ENCODE results near the gene ATP2B3. TPM values are rescaled to one million over a fixed set of nuclear protein-coding genes. Genes with fewer than 3 reads are reported as not detected.

The ATP2B3 gene
- total RNA-seq, 4 donors from 2014 or later, result 0.09 to 3.5 TPM; not detected in 2

DNA sequence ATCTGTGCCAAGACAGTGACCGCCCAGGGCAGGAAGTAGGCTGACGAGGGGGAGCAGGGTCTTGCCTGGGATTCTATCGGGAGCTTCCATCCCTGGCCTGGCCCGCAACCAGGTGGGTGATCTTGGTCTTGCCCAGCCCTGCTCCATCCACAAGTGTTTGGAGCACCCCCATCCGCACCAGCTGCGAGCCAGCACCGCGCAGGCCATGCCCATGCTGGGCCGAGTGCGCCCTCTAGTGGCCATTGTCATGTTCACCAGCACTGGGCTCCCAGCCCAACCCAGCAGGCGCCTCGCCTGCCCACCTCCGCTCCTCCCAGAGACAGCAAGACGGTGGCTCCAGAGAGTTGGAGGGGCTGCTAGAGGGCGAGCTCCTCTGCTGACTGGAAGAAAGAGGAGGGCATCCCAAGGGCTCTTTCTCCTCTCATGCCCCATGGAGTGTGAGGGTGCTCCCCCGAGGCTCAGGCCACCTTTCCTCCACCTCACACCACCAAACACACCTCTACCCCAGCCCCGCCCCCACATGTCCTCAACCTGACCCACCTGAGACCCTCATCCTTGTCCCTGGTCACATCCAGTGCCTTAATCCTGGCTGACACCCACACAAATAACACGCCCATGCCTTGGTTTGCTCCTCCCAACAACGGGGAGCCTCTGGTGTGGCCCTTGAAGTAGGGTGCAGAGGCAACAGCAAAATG, 9.8 kb upstream of the ATP2B3 start:
- Histone ChIP-seq H3K36me3 (no peaks in the 10 kb centered on the region), H3K9me3 (no peaks in the 10 kb centered on the region), H3K4me1 (no peaks in the 10 kb centered on the region), H3K27ac (no peak overlapping the region), H3K4me3 (no peak overlapping the region), H3K27me3 (no peaks in the 10 kb centered on the region)
- intact Hi-C loops (cut with DNase I; ENCODE audit: low total_unique reads), result no loop called here
- peak in 1 of 2 donors; percentile 16 for TF ChIP-seq POLR2A (IDR thresholded peaks at IDR 0.05)
- TF ChIP-seq, protein P1, sequence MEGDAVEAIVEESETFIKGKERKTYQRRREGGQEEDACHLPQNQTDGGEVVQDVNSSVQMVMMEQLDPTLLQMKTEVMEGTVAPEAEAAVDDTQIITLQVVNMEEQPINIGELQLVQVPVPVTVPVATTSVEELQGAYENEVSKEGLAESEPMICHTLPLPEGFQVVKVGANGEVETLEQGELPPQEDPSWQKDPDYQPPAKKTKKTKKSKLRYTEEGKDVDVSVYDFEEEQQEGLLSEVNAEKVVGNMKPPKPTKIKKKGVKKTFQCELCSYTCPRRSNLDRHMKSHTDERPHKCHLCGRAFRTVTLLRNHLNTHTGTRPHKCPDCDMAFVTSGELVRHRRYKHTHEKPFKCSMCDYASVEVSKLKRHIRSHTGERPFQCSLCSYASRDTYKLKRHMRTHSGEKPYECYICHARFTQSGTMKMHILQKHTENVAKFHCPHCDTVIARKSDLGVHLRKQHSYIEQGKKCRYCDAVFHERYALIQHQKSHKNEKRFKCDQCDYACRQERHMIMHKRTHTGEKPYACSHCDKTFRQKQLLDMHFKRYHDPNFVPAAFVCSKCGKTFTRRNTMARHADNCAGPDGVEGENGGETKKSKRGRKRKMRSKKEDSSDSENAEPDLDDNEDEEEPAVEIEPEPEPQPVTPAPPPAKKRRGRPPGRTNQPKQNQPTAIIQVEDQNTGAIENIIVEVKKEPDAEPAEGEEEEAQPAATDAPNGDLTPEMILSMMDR (IDR thresholded peaks at IDR 0.05), result peak; percentile 72 to 86 (median 78)
- peak; percentile 76 to 83 for DNase-seq

DNA sequence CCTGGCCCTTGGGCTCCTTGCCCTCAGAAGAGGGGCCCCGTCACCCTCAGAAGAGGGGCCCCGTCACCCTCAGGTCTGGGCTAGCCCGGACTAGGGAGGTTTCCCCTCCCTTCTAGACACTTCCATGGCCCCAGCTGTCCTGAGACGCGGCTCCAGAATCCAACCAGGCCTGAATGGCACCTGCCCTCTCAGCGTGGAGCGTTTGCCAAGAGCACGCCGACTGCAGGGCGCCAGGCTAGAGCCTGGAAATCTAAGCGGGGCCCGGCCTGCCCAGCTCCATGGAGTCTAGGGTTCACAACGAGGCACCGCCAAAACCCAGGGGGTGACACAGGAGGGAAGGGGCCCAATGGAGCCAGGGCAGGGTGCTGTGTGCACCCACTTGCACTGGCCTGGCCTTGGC, 7.8 kb upstream of the ATP2B3 start:
- no peaks in the 10 kb centered on the region for H3K27me3 ChIP-seq
- no peaks in the 10 kb centered on the region for H3K4me1 ChIP-seq
- no peak for DNase-seq
- no peak overlapping the region for H3K27ac ChIP-seq
- H3K9me3 ChIP-seq, result no peaks in the 10 kb centered on the region
- no peak for TF ChIP-seq POLR2A (IDR thresholded peaks at IDR 0.05)
- intact Hi-C loops (cut with DNase I; ENCODE audit: low total_unique reads), result no loop called here
- H3K36me3 ChIP-seq, result no peaks in the 10 kb centered on the region
- H3K4me3 ChIP-seq, result no peak overlapping the region

DNA sequence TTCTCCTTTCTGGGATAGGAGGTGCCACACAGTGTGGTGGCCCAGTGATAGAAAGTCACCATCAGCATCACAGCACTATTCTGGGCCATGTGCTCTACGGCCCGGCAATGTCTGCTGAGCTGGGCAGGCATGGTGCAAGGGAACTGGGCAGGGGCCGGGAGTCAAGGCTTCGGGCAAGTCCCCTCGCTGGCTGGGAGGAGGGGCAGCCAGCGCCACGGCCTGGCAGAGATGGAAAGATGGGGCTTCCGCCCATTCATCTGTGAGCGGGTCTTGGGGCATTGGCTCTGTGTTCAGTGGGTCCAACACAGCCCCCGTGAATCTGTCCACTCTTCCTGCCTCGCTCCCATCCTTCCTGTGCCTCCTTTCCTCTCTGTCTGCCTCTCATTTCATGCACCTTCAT, 7.1 kb upstream of the ATP2B3 start:
- Histone ChIP-seq H3K36me3 (no peaks in the 10 kb centered on the region), H3K27me3 (no peaks in the 10 kb centered on the region), H3K9me3 (no peaks in the 10 kb centered on the region), H3K27ac (no peak overlapping the region), H3K4me3 (no peak overlapping the region), H3K4me1 (no peaks in the 10 kb centered on the region)
- no peak for DNase-seq
- intact Hi-C loops (cut with DNase I; ENCODE audit: low total_unique reads), result no loop called here
- TF ChIP-seq POLR2A (IDR thresholded peaks at IDR 0.05), result no peak
- TF ChIP-seq, protein P1 (IDR thresholded peaks at IDR 0.05), result no peak

DNA sequence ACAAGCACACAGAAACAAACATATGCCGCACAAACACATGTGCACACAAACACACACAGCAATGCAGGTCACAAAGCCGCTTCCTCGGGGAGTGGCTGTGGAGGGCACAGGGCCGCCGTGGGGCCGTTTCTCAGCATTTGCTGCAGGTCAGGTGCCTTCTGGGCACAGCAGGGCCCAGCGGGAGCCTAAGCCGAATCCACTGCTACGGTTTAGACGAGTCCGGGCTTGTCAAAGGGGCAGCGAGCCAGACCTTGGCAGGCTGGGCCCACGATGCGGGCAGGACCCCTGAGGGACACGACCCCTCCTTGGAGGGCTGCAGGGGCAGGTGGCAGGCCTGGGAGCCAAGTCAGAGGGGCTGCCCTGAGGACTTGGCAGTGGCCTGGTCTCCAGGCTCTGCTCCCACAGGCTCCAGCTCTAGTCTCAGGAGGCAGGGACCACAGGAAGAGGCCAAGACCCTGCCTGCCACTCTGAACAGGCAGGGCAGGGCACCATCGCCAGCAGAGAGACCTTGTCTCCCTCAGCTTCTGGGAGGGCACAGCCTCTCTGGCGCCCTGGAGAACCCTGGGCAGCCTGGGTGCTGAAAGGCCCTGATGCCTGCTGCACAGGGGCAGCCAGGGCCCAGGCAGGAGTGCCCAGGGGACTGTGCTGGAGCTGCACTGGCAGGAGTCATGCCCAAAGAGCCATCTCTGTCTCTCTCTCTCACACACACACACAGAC, 5.5 kb upstream of the ATP2B3 start:
- TF ChIP-seq POLR2A (IDR thresholded peaks at IDR 0.05), result no peak
- TF ChIP-seq, protein P1 (IDR thresholded peaks at IDR 0.05), result no peak
- DNase-seq, result no peak
- intact Hi-C loops (cut with DNase I; ENCODE audit: low total_unique reads), result no loop called here
- no peaks in the 10 kb centered on the region for H3K4me1 ChIP-seq
- no peaks in the 10 kb centered on the region for H3K27me3 ChIP-seq
- H3K27ac ChIP-seq, result no peak overlapping the region
- H3K4me3 ChIP-seq, result no peak overlapping the region
- no peaks in the 10 kb centered on the region for H3K36me3 ChIP-seq
- H3K9me3 ChIP-seq, result no peaks in the 10 kb centered on the region

DNA sequence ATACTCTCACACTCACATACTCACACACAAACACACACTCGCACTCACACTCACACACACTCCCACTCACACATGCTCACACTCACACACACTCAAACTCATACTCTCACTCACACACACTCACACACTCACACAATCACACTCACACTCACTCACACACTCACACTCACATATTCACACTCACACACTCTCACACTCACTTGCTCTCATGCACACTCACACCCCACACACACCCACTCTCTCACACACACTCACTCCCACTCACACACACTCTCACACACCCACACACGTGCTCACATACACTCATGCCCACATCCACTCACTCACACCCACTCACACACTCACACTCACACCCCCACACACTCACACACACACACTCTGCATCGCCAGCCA, 4.9 kb upstream of the ATP2B3 start:
- Histone ChIP-seq H3K27ac (no peak overlapping the region), H3K27me3 (no peaks in the 10 kb centered on the region)
- intact Hi-C loops (cut with DNase I; ENCODE audit: low total_unique reads), result no loop called here

More for the DNA sequence above, 4.9 kb upstream of the ATP2B3 start:
- H3K9me3 ChIP-seq, result no peaks in the 10 kb centered on the region
- H3K4me3 ChIP-seq, result no peak overlapping the region
- no peaks in the 10 kb centered on the region for H3K36me3 ChIP-seq
- H3K4me1 ChIP-seq, result no peaks in the 10 kb centered on the region
- no peak for TF ChIP-seq POLR2A (IDR thresholded peaks at IDR 0.05)
- TF ChIP-seq, protein P1 (IDR thresholded peaks at IDR 0.05), result no peak
- no peak for DNase-seq
